ENCODE results near the gene ARHGEF2. TPM values are rescaled to one million over a fixed set of nuclear protein-coding genes. Genes with fewer than 3 reads are reported as not detected.

Gene ARHGEF2
- total and polyA plus RNA-seq, 2 donors: 42.3 to 58.5 TPM

- H3K27ac ChIP-seq (ENCODE audit: low read depth in 1 of 2, low read length in 1 of 2): no peak overlapping the region
- H3K4me1 ChIP-seq (ENCODE audit: control insufficient read depth in 2 of 2, insufficient read depth in 2 of 2, low read length in 2 of 2): peaks cover 2 to 3% of the 10 kb centered on the region in 2 donors
- H3K4me3 ChIP-seq (ENCODE audit: low read length in 2 of 2): no peak overlapping the region
- H3K36me3 ChIP-seq (ENCODE audit: control insufficient read depth in 2 of 2, insufficient read depth in 2 of 2, low read length in 1 of 2): peaks cover 56 to 77% of the 10 kb centered on the region in 2 donors
- 98% methylated on average over 7 of the region's 7 CpGs for WGBS
- DNase-seq (ENCODE audit: low read depth in 6 of 9, low spot score in 9 of 9): no peak
- H3K27me3 ChIP-seq (ENCODE audit: control insufficient read depth in 2 of 2, insufficient read depth in 1 of 2, low read length in 1 of 2): no peaks in the 10 kb centered on the region
- H3K9me3 ChIP-seq (ENCODE audit: control insufficient read depth in 2 of 2, insufficient read depth in 1 of 2, low read length in 1 of 2): no peaks in the 10 kb centered on the region
Observed at GRCh38 chr1:156014829-156015228, 36.5 kb upstream of the ARHGEF2 start.

GRCh38 chr1:156012051-156012817 lies 33.9 kb upstream of the ARHGEF2 start:
- no peak for DNase-seq (ENCODE audit: low read depth in 6 of 9, low spot score in 9 of 9)
- no peaks in the 10 kb centered on the region for H3K4me1 ChIP-seq (ENCODE audit: control insufficient read depth in 2 of 2, insufficient read depth in 2 of 2, low read length in 2 of 2)
- no peaks in the 10 kb centered on the region for H3K27me3 ChIP-seq (ENCODE audit: control insufficient read depth in 2 of 2, insufficient read depth in 1 of 2, low read length in 1 of 2)
- H3K9me3 ChIP-seq (ENCODE audit: control insufficient read depth in 2 of 2, insufficient read depth in 1 of 2, low read length in 1 of 2): no peaks in the 10 kb centered on the region
- WGBS: 93% methylated on average over 4 of the region's 4 CpGs
- no peak overlapping the region for H3K27ac ChIP-seq (ENCODE audit: low read depth in 1 of 2, low read length in 1 of 2)
- H3K36me3 ChIP-seq (ENCODE audit: control insufficient read depth in 2 of 2, insufficient read depth in 2 of 2, low read length in 1 of 2): peaks cover 67 to 74% of the 10 kb centered on the region in 2 donors
- H3K4me3 ChIP-seq (ENCODE audit: low read length in 2 of 2): no peak overlapping the region

- peaks cover 61 to 67% of the 10 kb centered on the region in 2 donors for H3K36me3 ChIP-seq (ENCODE audit: control insufficient read depth in 2 of 2, insufficient read depth in 2 of 2, low read length in 1 of 2)
- no peak overlapping the region for H3K4me3 ChIP-seq (ENCODE audit: low read length in 2 of 2)
- H3K27ac ChIP-seq (ENCODE audit: low read depth in 1 of 2, low read length in 1 of 2): no peak overlapping the region
- DNase-seq (ENCODE audit: low read depth in 6 of 9, low spot score in 9 of 9): no peak
- WGBS: 85% methylated on average over 3 of the region's 3 CpGs
- no peaks in the 10 kb centered on the region for H3K27me3 ChIP-seq (ENCODE audit: control insufficient read depth in 2 of 2, insufficient read depth in 1 of 2, low read length in 1 of 2)
- peaks cover 0 to 10% of the 10 kb centered on the region in 2 donors for H3K4me1 ChIP-seq (ENCODE audit: control insufficient read depth in 2 of 2, insufficient read depth in 2 of 2, low read length in 2 of 2)
- no peaks in the 10 kb centered on the region for H3K9me3 ChIP-seq (ENCODE audit: control insufficient read depth in 2 of 2, insufficient read depth in 1 of 2, low read length in 1 of 2)
Observed at GRCh38 chr1:156009404-156009803, 31.1 kb upstream of the ARHGEF2 start.

- no peak for DNase-seq (ENCODE audit: low read depth in 6 of 9, low spot score in 9 of 9)
- H3K36me3 ChIP-seq (ENCODE audit: control insufficient read depth in 2 of 2, insufficient read depth in 2 of 2, low read length in 1 of 2): peaks cover 41 to 42% of the 10 kb centered on the region in 2 donors
- WGBS: 94% methylated on average over 7 of the region's 7 CpGs
Observed at GRCh38 chr1:156006666-156007376, 28.5 kb upstream of the ARHGEF2 start.

DNA sequence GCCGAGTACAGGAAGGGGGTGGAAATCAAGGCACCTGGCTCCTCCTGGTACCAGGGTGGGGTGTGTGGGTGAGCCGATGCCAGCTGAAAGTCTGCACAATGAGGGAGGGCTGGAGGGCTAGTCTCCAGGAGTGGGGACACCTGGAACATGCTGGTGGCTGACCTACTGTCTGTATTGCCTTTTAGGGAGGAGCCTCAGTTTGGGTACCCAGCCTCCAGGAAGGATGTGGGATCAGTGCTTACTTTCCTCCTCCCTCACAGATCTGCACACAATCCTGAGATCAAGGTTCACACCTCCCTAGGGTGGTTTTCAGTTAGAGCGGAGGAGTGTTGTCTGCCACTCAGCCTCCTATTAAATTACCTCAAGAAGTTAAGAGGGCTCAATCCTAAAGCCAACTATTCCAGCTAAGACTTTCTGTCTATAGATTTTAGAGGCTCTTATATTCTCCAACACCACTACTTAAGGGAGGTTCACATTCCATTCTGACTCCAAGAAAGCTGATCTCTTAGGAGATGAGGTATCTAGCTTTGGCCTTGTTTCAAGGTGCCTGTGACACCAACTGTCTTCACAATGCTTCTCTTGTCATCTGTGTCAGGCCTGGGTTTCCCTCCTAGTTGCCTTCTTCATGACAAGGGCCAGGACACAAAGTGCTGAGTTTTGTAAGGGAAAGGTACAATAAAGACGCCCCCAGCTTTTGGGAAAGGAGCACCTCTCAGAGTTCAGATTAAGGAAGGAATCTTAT lies 26.7 kb upstream of the ARHGEF2 start:
- Histone ChIP-seq H3K4me1 (ENCODE audit: control insufficient read depth in 2 of 2, insufficient read depth in 2 of 2, low read length in 2 of 2) (peaks cover 0 to 10% of the 10 kb centered on the region in 2 donors), H3K27ac (ENCODE audit: low read depth in 1 of 2, low read length in 1 of 2) (no peak overlapping the region), H3K27me3 (ENCODE audit: control insufficient read depth in 2 of 2, insufficient read depth in 1 of 2, low read length in 1 of 2) (no peaks in the 10 kb centered on the region), H3K4me3 (ENCODE audit: low read length in 2 of 2) (no peak overlapping the region), H3K36me3 (ENCODE audit: control insufficient read depth in 2 of 2, insufficient read depth in 2 of 2, low read length in 1 of 2) (peaks cover 24 to 25% of the 10 kb centered on the region in 2 donors), H3K9me3 (ENCODE audit: control insufficient read depth in 2 of 2, insufficient read depth in 1 of 2, low read length in 1 of 2) (no peaks in the 10 kb centered on the region)
- WGBS: 31% methylated on average over 4 of the region's 4 CpGs
- peak in 2 of 9 donors; percentile 20 to 54 for DNase-seq (ENCODE audit: low read depth in 6 of 9, low spot score in 9 of 9)

More at GRCh38 chr1:156006666-156007376, 28.5 kb upstream of the ARHGEF2 start:
- no peak overlapping the region for H3K4me3 ChIP-seq (ENCODE audit: low read length in 2 of 2)
- H3K27ac ChIP-seq (ENCODE audit: low read depth in 1 of 2, low read length in 1 of 2): no peak overlapping the region
- H3K9me3 ChIP-seq (ENCODE audit: control insufficient read depth in 2 of 2, insufficient read depth in 1 of 2, low read length in 1 of 2): no peaks in the 10 kb centered on the region
- peaks cover 0 to 10% of the 10 kb centered on the region in 2 donors for H3K4me1 ChIP-seq (ENCODE audit: control insufficient read depth in 2 of 2, insufficient read depth in 2 of 2, low read length in 2 of 2)
- no peaks in the 10 kb centered on the region for H3K27me3 ChIP-seq (ENCODE audit: control insufficient read depth in 2 of 2, insufficient read depth in 1 of 2, low read length in 1 of 2)

DNA sequence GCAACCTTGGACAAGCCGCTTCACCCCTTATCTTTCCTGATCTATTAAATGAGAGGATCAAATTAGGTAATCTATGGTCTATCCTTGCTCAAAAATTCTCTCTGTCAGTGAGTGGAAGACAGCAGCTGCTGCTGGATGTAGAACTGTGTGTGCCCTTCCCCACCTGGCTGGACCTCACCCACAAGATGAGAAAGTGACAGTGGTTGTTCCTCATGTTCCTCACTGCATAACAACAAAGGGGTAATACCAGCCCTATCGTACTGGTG lies 25.5 kb upstream of the ARHGEF2 start:
- peaks cover 0 to 10% of the 10 kb centered on the region in 2 donors for H3K4me1 ChIP-seq (ENCODE audit: control insufficient read depth in 2 of 2, insufficient read depth in 2 of 2, low read length in 2 of 2)
- DNase-seq (ENCODE audit: low read depth in 6 of 9, low spot score in 9 of 9): no peak
- H3K27ac ChIP-seq (ENCODE audit: low read depth in 1 of 2, low read length in 1 of 2): no peak overlapping the region
- H3K9me3 ChIP-seq (ENCODE audit: control insufficient read depth in 2 of 2, insufficient read depth in 1 of 2, low read length in 1 of 2): no peaks in the 10 kb centered on the region
- H3K27me3 ChIP-seq (ENCODE audit: control insufficient read depth in 2 of 2, insufficient read depth in 1 of 2, low read length in 1 of 2): no peaks in the 10 kb centered on the region
- no peak overlapping the region for H3K4me3 ChIP-seq (ENCODE audit: low read length in 2 of 2)
- WGBS: 70% methylated on average over 2 of the region's 2 CpGs
- H3K36me3 ChIP-seq (ENCODE audit: control insufficient read depth in 2 of 2, insufficient read depth in 2 of 2, low read length in 1 of 2): peaks cover 13 to 14% of the 10 kb centered on the region in 2 donors

- Histone ChIP-seq H3K27me3 (ENCODE audit: control insufficient read depth in 2 of 2, insufficient read depth in 1 of 2, low read length in 1 of 2) (no peaks in the 10 kb centered on the region), H3K4me3 (ENCODE audit: low read length in 2 of 2) (no peak overlapping the region), H3K4me1 (ENCODE audit: control insufficient read depth in 2 of 2, insufficient read depth in 2 of 2, low read length in 2 of 2) (peaks cover 0 to 10% of the 10 kb centered on the region in 2 donors), H3K27ac (ENCODE audit: low read depth in 1 of 2, low read length in 1 of 2) (no peak overlapping the region), H3K36me3 (ENCODE audit: control insufficient read depth in 2 of 2, insufficient read depth in 2 of 2, low read length in 1 of 2) (peaks cover 6 to 7% of the 10 kb centered on the region in 2 donors), H3K9me3 (ENCODE audit: control insufficient read depth in 2 of 2, insufficient read depth in 1 of 2, low read length in 1 of 2) (no peaks in the 10 kb centered on the region)
- WGBS: 90% methylated on average over 3 of the region's 3 CpGs
- no peak for DNase-seq (ENCODE audit: low read depth in 6 of 9, low spot score in 9 of 9)
Observed at GRCh38 chr1:156002188-156002911, 24.0 kb upstream of the ARHGEF2 start.

DNA sequence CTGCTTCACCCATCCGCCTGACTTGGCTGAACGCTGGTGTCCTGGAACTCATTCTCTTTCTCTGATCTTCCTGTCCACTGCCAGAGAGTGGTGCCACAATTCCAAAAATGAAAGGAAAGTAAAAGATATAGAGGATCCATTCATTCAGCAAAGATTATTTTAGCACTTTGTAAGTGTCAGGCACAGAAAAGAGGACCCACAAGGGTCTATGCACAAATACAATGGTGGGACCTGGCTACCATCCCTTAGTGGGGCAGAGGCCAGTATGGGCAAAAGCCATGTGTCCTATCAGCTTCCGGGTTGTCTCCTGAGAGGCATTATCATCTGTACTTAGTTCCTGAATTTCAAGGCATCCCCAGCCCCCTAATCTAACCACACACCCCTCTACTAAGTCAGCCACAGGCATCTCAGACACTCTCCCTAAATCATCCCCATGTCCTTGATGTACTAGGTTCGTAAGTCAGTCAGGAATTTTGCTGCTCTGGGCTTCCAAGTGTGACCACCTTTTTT lies 23.4 kb upstream of the ARHGEF2 start:
- Histone ChIP-seq H3K27ac (ENCODE audit: low read depth in 1 of 2, low read length in 1 of 2) (no peak overlapping the region), H3K36me3 (ENCODE audit: control insufficient read depth in 2 of 2, insufficient read depth in 2 of 2, low read length in 1 of 2) (peaks cover 2% of the 10 kb centered on the region in 2 donors), H3K9me3 (ENCODE audit: control insufficient read depth in 2 of 2, insufficient read depth in 1 of 2, low read length in 1 of 2) (no peaks in the 10 kb centered on the region), H3K4me1 (ENCODE audit: control insufficient read depth in 2 of 2, insufficient read depth in 2 of 2, low read length in 2 of 2) (peaks cover 0 to 10% of the 10 kb centered on the region in 2 donors), H3K4me3 (ENCODE audit: low read length in 2 of 2) (no peak overlapping the region), H3K27me3 (ENCODE audit: control insufficient read depth in 2 of 2, insufficient read depth in 1 of 2, low read length in 1 of 2) (no peaks in the 10 kb centered on the region)
- WGBS: 79% methylated on average over 4 of the region's 4 CpGs
- no peak for DNase-seq (ENCODE audit: low read depth in 6 of 9, low spot score in 9 of 9)
